ENCODE results near the gene DSCAM.

Gene DSCAM

DNA sequence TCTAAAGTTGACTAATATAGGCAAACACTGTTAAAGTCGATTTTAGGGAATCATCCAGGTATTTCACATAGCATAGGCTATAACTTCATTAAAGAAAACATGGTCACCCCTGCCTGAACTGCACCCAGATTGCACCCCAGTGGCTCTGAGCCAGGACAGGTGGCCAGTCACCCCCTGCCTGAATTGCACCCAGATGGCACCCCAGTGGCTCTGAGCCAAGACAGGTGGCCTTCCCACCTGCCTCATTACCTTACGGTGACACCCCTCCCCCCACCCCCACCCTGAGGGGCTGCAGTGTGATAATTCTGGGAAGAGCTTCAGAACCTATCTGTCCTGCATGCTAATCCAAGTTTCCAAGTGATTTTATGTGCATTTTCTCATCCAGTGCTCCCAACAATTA, 78.9 kb downstream of the DSCAM start:
- Histone ChIP-seq H3K27ac (replicated peaks) (no peak overlapping the region), H3K27me3 (ENCODE audit: insufficient read depth, poor library complexity, severe bottlenecking) (no peaks in the 10 kb centered on the region), H3K4me3 (replicated peaks; ENCODE audit: insufficient read depth, low read length) (no peak overlapping the region)
- TF ChIP-seq, protein P1, sequence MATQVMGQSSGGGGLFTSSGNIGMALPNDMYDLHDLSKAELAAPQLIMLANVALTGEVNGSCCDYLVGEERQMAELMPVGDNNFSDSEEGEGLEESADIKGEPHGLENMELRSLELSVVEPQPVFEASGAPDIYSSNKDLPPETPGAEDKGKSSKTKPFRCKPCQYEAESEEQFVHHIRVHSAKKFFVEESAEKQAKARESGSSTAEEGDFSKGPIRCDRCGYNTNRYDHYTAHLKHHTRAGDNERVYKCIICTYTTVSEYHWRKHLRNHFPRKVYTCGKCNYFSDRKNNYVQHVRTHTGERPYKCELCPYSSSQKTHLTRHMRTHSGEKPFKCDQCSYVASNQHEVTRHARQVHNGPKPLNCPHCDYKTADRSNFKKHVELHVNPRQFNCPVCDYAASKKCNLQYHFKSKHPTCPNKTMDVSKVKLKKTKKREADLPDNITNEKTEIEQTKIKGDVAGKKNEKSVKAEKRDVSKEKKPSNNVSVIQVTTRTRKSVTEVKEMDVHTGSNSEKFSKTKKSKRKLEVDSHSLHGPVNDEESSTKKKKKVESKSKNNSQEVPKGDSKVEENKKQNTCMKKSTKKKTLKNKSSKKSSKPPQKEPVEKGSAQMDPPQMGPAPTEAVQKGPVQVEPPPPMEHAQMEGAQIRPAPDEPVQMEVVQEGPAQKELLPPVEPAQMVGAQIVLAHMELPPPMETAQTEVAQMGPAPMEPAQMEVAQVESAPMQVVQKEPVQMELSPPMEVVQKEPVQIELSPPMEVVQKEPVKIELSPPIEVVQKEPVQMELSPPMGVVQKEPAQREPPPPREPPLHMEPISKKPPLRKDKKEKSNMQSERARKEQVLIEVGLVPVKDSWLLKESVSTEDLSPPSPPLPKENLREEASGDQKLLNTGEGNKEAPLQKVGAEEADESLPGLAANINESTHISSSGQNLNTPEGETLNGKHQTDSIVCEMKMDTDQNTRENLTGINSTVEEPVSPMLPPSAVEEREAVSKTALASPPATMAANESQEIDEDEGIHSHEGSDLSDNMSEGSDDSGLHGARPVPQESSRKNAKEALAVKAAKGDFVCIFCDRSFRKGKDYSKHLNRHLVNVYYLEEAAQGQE (IDR thresholded peaks at IDR 0.05; ENCODE audit: insufficient replicate concordance, low read depth): no peak
- TF ChIP-seq SPI1 (IDR thresholded peaks at IDR 0.05; ENCODE audit: borderline replicate concordance, low read depth) (no peak), GABPA (IDR thresholded peaks at IDR 0.05; ENCODE audit: low read depth) (no peak), POLR2AphosphoS5 (IDR thresholded peaks at IDR 0.05; ENCODE audit: low read depth) (no peak)
- TF ChIP-seq, protein P2, sequence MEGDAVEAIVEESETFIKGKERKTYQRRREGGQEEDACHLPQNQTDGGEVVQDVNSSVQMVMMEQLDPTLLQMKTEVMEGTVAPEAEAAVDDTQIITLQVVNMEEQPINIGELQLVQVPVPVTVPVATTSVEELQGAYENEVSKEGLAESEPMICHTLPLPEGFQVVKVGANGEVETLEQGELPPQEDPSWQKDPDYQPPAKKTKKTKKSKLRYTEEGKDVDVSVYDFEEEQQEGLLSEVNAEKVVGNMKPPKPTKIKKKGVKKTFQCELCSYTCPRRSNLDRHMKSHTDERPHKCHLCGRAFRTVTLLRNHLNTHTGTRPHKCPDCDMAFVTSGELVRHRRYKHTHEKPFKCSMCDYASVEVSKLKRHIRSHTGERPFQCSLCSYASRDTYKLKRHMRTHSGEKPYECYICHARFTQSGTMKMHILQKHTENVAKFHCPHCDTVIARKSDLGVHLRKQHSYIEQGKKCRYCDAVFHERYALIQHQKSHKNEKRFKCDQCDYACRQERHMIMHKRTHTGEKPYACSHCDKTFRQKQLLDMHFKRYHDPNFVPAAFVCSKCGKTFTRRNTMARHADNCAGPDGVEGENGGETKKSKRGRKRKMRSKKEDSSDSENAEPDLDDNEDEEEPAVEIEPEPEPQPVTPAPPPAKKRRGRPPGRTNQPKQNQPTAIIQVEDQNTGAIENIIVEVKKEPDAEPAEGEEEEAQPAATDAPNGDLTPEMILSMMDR (IDR thresholded peaks at IDR 0.05; ENCODE audit: insufficient read depth, low read length): no peak
- DNase-seq (ENCODE audit: low read depth in 1 of 2, low spot score in 1 of 2): no peak

DNA sequence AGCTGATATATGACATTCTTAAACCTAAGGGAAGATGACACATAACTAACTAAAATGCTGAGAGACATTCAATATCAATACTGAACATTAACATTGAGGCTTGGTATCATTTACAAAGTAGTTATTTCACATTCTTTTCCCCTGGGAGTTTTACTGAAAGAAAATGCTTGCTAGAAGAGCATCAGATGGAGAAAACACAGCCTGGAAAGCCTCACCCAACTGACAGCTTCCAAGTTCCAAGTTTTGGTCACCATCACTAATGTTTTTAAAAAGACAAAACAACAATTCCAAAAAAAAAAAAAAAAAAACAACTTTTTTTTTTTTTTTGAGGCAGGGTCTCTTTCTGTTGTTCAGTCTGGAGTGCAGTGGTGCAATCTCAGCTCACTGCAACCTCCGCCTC, 80.6 kb downstream of the DSCAM start:
- H3K27me3 ChIP-seq (ENCODE audit: insufficient read depth, poor library complexity, severe bottlenecking): peaks cover 4% of the 10 kb centered on the region
- TF ChIP-seq GABPA (IDR thresholded peaks at IDR 0.05; ENCODE audit: low read depth) (no peak), POLR2AphosphoS5 (IDR thresholded peaks at IDR 0.05; ENCODE audit: low read depth) (no peak), SPI1 (IDR thresholded peaks at IDR 0.05; ENCODE audit: borderline replicate concordance, low read depth) (no peak)
- TF ChIP-seq, protein P1 (IDR thresholded peaks at IDR 0.05; ENCODE audit: insufficient replicate concordance, low read depth): no peak
- TF ChIP-seq, protein P2 (IDR thresholded peaks at IDR 0.05; ENCODE audit: insufficient read depth, low read length): no peak
- no peak overlapping the region for H3K4me3 ChIP-seq (replicated peaks; ENCODE audit: insufficient read depth, low read length)
- DNase-seq (ENCODE audit: low read depth in 1 of 2, low spot score in 1 of 2): no peak
- no peak overlapping the region for H3K27ac ChIP-seq (replicated peaks)

DNA sequence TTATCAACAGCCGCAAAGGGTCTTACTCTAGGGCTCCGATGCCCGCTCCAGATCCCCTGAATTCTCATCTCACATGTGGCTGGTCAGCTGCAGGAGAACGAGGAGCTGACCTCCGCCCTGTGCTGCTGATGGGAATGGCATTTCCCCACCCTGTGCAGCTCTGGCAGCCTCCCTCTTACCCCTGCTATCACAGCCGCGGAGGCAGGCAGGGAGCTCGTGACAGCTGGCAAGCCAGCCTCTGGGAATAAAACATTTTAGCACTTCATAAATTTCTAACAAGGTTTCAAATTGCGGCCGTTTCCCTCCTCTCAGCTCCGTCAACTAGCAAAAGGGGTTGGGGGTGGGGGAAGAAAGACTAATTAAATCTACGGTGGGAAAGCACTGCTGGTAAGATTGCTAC, 81.1 kb downstream of the DSCAM start:
- no peak overlapping the region for H3K4me3 ChIP-seq (replicated peaks; ENCODE audit: insufficient read depth, low read length)
- no peak for DNase-seq (ENCODE audit: low read depth in 1 of 2, low spot score in 1 of 2)

More for the DNA sequence above, 81.1 kb downstream of the DSCAM start:
- H3K27ac ChIP-seq (replicated peaks): no peak overlapping the region
- no peak for TF ChIP-seq POLR2AphosphoS5 (IDR thresholded peaks at IDR 0.05; ENCODE audit: low read depth)
- no peak for TF ChIP-seq SPI1 (IDR thresholded peaks at IDR 0.05; ENCODE audit: borderline replicate concordance, low read depth)
- TF ChIP-seq, protein P2 (IDR thresholded peaks at IDR 0.05; ENCODE audit: insufficient read depth, low read length): no peak
- no peak for TF ChIP-seq GABPA (IDR thresholded peaks at IDR 0.05; ENCODE audit: low read depth)
- TF ChIP-seq, protein P1 (IDR thresholded peaks at IDR 0.05; ENCODE audit: insufficient replicate concordance, low read depth): no peak
- peaks cover 4% of the 10 kb centered on the region for H3K27me3 ChIP-seq (ENCODE audit: insufficient read depth, poor library complexity, severe bottlenecking)
